RCC 7860 (cell line): Measurements from ENCODE around the gene SNRPD3.

Source experiments
- DNase-seq: peaks from one replicate; pipeline ENCODE4 v3.0.0-alpha.2; 2015; ENCODE audit warnings: low spot score
- FAIRE-seq: peaks from 2 replicates; lab custom pipeline; 2012; peaks lifted over from hg19 to GRCh38; lab: Jason Lieb, UNC

Gene SNRPD3

GRCh38 chr22:24555165-24556039 lies at the start of gene SNRPD3:
Gene SNRPD3, plus strand, starts transcription at chr22:24555999. Its CDS starts 1,676 bp downstream, at chr22:24557675.
- FAIRE-seq (peak; percentile 59), DNase-seq (peak; percentile 95)

GRCh38 chr22:24506802-24507438 lies 48.9 kb upstream of the SNRPD3 start:
- DNase-seq: no peak
- no peak for FAIRE-seq

GRCh38 chr22:24507716-24508115 lies 48.1 kb upstream of the SNRPD3 start:
- FAIRE-seq (no peak), DNase-seq (no peak)

GRCh38 chr22:24510637-24511625 lies 44.9 kb upstream of the SNRPD3 start:
- DNase-seq (peak; percentile 77), FAIRE-seq (peak; percentile 85)

GRCh38 chr22:24512043-24512442 lies 43.8 kb upstream of the SNRPD3 start:
- FAIRE-seq: no peak
- DNase-seq: no peak

GRCh38 chr22:24513378-24514240 lies 42.2 kb upstream of the SNRPD3 start:
- DNase-seq: no peak
- no peak for FAIRE-seq

GRCh38 chr22:24514241-24515026 lies 41.4 kb upstream of the SNRPD3 start:
- FAIRE-seq: no peak
- no peak for DNase-seq

GRCh38 chr22:24515027-24515338 lies 40.8 kb upstream of the SNRPD3 start:
- FAIRE-seq (no peak), DNase-seq (no peak)

- FAIRE-seq: no peak
- peak; percentile 61 for DNase-seq
Measured at GRCh38 chr22:24516301-24516737, 39.5 kb upstream of the SNRPD3 start.

GRCh38 chr22:24517446-24517845 lies 38.4 kb upstream of the SNRPD3 start:
- DNase-seq (no peak), FAIRE-seq (no peak)

- no peak for FAIRE-seq
Measured at GRCh38 chr22:24518228-24518627, 37.6 kb upstream of the SNRPD3 start.

GRCh38 chr22:24518771-24519485 lies 36.9 kb upstream of the SNRPD3 start:
- DNase-seq (no peak), FAIRE-seq (no peak)

More at GRCh38 chr22:24518228-24518627, 37.6 kb upstream of the SNRPD3 start:
- DNase-seq: no peak

- DNase-seq: no peak
- FAIRE-seq: no peak
Measured at GRCh38 chr22:24519496-24519895, 36.3 kb upstream of the SNRPD3 start.

- DNase-seq: peak; percentile 84
- peak; percentile 81 for FAIRE-seq
Measured at GRCh38 chr22:24521791-24522245, 34.0 kb upstream of the SNRPD3 start.

- FAIRE-seq: no peak
- DNase-seq: no peak
Measured at GRCh38 chr22:24523873-24524272, 31.9 kb upstream of the SNRPD3 start.

- DNase-seq: peak; percentile 57
- FAIRE-seq: peak; percentile 29
Measured at GRCh38 chr22:24525416-24526037, 30.3 kb upstream of the SNRPD3 start.

GRCh38 chr22:24526191-24526590 lies 29.6 kb upstream of the SNRPD3 start:
- DNase-seq (no peak), FAIRE-seq (no peak)

- FAIRE-seq (no peak), DNase-seq (no peak)
Measured at GRCh38 chr22:24529898-24530297, 25.9 kb upstream of the SNRPD3 start.
